Measurements from ENCODE around the gene CWC27.
A peak's percentile ranks its signal among the peaks of the same experiment; 100 is the strongest.

The CWC27 gene

DNA sequence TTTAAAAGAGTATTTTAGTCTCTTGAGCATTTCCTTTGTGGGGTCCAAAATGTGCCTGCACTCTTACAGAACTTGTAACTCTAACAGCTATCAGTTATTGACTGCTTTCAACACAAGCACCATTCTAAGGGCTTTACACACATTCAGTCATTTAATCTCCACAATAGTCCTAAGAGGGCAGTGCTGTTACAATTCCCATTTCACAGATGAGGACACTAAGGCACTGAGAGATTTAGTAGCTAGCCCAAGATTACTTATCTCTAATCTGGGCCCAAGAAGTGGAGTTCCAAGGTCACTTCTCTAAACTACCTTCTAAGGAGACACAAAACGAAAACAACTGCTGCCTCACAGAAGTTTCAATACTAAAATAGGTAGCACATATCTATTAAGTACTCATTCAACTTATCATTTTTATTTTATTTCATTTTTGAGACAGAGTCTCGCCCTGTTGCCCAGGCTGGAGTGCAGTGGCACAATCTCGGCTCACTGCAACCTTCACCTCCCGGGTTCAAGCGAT, 275.2 kb downstream of the CWC27 start:
- no peak for DNase-seq

DNA sequence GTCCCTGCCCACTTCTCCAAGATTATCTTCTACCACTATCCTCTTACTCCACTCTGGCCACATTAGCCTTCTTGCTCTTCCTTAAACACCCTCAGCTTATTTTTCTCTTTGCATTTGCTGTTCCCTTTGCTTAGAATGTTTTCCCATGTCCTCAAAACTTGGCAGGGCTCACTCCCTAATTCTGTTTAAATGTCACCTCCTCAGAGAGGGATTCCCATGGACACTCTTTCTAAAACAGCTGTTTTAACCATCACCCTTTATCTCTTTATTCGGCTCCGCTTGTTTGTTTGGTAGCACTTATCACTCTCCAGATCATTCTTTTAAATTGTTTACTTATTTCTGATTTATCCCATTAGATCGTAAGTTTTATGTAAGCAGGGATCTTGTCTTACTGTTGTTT, 278.5 kb downstream of the CWC27 start:
- no peak for DNase-seq

DNA sequence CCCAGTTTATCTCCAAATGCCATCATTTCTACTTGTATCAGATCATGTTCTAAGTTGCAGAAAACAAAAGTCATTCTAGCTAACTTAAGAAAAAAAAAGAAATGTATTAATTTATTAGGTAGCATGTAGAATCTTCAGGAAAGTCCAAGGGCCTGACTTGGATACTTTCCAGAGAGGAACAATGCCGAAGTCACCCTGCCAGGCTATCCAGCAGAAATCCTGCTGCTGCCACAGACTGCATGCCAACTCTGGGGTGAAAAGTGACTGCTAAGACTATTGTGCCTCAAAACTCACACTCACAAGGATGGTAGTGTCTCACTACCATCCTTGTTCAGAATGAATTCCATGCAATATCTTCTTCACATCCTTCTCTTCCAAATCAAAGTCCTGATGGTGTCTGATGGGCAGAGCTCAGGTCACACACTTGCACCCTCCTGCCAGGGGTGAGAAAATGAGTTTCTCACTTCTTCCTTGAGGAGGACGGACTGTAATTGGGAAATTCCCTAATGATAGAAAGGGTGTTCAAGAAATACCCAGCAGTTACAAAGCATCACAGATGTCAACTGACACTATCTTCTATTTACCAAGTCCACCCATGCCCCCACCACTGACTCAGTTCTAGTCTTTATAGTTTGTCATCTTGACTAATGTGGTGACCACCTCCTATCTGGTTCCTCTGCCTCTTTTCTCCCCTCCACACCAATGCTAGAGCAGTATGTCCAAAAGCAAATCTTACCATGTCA, 279.4 kb downstream of the CWC27 start:
- no peak for DNase-seq

DNA sequence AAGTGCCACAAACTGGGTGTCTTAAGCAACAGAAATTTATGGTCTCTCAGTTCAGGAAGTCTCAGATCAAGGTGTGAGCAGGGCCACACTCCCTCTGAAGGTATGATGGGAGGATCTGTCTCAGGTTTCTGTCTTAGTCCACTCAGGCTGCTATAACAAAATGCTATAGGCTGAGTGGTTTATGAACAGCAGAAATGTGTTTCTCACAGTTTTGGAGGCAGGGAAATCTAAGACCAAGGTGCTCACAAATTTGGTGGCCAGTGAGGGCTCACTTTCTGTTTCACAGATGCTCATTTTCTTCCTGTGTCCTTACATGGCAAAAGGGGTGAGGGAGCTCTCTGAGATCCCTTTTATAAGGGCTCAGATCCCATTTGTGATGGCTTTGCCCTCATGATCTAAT, 281.4 kb downstream of the CWC27 start:
- no peak for DNase-seq

DNA sequence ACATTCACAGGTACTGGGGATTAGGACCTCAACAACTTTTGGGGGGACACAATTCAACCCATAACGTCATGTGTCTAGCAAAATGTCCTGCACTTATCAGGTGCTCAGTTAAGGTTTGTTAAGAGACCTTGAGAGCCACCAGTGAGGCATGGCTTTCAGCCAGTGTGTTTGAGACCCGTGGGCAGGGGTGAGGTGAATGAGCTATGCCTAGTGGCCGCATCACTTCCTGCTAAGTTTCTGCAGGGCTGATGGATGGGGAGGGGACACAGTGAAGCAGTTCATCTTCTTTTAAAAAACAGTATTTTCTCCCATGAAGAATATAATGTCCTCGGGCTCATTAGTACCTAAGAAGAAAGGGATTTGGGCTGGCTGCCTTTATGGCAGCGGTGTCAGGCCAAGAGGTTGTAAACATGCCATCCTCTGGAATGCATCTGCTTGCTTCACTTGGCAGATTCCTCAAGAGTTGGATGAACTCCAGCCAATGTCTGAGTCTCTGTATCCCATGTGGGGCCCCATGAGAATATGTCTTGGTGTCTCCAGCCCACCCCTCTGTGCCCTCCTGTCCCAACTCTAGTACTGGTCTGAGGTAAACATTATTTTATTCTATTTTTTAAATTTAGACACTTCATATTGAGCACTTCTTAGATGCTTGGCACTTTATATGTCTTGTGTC, 282.2 kb downstream of the CWC27 start:
- DNase-seq, result peak in 1 of 5 experiments; percentile 24

DNA sequence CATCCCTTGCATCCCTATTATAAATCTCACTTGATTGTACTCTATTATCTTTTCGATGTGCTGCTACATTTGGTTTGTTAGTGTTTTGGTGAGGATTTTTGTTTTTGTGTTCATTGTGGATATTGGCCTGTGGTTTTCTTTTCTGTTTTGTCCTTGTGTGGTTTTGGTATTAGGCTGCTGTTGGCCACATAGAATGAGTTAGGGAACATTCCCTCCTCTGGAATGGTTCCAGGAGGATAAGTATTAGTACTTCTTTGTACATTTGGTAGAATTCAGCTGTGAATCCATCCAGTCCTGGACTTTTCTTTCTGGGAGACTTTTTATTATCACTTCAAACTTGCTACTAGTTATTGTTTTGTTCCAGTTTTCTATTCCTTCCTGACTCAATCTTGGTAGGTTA, 287.2 kb downstream of the CWC27 start:
- DNase-seq, result no peak

DNA sequence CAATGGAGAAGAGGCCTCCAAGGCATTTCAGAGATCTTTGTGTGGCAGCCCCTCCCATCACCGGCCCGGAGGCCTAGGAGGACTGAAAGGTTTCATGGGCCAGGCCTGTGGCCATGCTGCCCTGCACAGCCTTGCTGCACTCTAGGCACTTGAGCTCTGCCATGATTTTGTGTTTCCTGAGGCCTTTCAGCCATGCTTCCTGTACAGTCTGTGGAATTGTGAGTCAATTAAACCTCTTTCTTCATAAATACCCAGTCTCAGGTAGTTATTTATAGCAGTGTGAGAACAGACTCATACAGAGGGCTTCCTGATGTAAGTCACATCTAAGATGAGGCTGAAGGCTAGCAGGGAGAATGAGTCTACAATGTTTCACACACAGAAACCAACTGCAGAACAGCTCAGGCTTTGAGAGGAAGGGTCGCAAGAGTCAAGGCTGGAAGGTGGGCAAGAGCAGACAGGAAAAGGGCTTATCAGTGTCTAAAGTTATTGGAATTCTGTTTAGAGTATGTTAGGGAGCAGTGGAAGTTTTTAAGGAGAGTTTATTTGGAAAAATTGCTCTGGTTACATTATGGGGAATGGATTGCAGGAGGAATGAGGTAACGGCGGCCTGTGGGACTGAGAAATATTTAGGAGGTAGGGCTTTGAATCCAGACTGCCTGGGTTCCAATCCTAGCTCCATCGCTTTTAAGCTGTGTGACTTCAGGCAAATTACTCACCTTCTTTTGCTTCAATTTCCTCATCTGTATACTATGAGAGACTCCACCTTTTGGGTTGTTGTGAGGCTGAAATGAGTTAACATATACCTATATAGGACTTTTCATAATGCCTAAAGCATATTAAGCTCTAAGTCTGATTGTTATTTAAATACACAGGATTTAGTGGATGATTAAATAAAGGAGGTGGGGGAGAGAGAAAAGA, 291.2 kb downstream of the CWC27 start:
- DNase-seq, result no peak

DNA sequence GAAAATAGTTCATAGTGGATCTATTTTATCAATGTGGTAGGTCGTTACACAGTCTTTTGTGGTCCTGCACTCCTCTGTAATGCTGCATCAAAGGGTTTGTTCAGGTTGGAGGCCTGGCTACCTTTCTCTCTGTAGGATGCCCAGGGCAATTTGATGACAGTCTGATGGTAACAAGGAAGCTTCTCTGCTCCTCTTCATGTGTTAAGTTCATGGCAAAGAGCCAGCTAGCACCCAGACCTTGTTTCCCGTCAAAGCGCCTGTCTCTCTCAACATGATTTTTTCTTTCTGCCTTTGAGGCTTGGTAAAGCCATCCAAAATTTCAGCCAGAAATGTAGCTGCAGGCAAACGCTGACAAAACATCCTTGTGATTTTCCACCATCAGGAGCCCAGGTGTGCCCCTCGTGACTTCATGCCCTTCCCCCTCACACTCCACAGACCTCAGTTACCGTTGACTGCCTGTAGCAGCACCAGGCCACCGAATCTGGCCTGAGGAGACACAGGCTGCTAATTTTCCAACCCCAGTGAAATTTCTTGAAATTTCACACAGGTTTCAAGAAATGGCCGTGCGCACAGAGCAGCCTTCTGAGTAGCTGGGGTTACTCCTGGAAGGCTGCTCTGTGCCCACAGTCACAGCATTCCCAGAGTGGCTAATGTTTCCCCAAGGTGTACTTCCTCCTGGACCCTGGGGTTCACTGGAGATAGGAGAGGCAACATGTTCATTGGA, 292.7 kb downstream of the CWC27 start:
- DNase-seq, result no peak

DNA sequence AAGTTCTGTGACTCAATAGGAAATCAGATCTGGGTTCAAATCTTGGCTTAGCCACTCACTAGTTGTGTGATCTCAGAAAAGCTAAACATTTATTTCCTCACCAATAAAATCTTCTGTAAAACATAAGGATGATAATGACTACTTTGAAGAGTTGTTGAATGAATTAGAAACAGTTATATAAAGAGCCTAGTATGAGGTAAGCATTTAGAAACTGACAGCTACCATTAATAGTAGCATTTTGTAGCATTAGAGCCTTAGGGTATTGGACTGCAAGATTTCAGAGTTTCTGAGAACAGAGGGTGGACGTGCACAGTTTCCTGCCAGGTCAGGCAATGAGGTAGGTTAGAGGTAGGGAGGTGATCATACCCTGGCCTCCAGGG, 293.2 kb downstream of the CWC27 start:
- DNase-seq, result no peak

DNA sequence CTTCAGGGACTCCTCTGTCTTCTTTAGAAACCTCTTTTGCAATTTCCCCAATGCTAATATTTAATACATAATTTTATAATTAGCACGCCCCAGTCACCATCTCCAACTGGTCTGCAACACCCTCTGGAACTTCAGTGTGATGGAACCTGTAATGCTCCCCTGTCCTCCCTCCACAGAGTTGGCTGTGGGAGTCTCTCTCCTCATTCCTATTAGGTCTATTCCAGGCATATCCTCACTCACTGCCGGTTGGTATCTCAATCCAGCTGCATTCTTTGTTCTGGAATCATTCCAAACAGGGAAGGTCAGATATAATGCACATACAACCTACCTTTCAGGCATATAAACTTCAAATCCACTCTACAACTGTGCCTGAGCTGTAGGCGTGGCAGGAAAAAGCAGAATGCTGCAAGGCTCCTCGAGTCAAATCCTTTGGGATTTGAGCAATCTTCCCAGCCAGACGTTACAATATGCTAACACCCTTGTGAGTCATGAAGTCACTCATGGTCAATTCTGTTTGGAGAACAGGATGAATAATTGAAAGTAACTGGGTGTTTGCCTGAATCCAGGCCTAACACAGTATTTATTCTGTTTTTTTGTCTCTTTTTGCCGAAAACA, 293.8 kb downstream of the CWC27 start:
- DNase-seq, result no peak

DNA sequence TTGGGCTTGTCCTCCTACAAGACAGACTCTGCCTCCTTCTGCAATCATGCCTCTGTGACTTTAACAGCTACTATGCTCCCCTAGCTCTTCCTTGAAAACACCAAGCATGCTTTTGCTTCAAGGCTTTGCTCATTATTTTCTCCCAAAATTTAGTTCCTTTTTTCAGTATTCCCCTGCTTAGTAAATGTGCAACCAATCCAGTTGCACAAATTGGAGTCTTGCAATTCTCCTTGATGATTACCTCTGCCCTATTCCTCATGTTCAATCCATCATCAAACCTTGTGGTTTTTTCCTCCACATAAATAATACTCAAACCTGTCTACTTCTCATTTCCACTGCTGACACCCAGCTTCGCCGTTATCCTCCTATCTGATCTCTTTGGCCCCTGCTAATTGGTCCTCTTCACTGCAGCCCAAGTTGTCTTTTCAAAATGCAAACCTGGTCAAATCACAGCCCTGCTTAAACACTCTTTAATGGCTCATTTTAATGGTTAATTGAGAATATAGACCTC, 296.3 kb downstream of the CWC27 start:
- DNase-seq, result no peak

DNA sequence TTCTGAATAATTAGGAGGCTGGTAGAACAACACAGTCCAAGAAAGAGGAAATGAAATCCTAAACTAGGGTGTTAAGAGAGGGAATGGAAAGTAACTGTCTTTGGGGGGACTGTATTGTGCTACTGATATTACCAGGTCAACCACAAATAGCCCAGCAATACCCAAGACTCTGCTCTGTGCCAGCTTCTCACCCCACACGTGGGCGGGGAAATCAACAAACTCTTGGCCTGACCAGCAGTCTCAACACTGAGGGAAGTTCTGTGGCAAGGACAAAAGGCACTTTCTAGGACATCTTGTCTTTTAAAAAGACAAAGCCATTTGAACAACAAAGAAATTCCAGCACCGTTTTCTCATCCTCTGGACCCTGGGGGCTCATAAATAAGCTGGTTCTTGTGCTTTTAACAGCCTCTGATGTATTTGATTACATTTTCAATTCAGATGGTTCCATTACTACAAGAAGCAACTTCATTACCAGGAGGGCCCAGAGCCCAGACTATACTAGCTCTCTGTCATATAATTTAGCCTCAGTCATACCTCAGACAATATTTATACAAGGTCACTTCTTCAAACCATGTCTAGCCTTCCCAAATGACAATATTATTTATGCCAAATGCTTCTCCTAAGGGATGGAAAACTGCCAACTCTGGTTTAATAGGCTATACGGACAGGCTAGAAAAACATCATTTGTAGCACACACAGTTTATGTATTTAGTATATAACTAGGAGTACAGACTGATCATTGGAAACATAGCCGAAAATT, 297.8 kb downstream of the CWC27 start:
- DNase-seq, result no peak

DNA sequence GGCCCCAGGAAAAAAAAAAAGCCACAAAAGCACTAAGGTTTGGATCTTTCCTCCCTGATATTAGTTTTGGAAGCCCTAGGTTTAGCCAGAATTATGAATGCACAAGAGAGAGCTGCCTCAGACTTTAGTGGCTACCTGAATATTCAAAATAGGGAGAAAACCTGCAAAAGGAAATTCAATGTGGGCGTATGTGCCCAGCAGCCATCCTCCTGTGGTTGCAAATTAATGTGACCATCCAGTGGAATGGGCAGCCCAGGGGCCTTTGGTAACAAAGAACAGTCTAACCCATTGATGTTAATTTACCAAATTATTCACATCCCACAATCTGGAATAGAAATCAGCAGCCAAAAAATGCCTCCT, 298.4 kb downstream of the CWC27 start:
- DNase-seq, result no peak
